Body of pancreas (tissue), 4 donors: ENCODE results near the gene RGS17.

Experiments used
- POLR2A ChIP-seq, 3 donors: fragments of 450-650 bp; IDR thresholded peaks; one replicate each; pipeline ENCODE4 v1.6.1; 2016; ENCODE audit warnings: antibody characterized with exemption in 3 of 3, mild to moderate bottlenecking in 2 of 3
- TF ChIP-seq, protein P1 (sequence below), 7 experiments: fragments of 450-650 bp in 4 of 7; fragments of 200-600 bp in 3 of 7; sonication (generic) in 3 of 7; IDR thresholded peaks; one replicate each; pipeline ENCODE4 v1.5.1; 2016 to 2019; ENCODE audit warnings: antibody characterized with exemption in 7 of 7

DNA sequence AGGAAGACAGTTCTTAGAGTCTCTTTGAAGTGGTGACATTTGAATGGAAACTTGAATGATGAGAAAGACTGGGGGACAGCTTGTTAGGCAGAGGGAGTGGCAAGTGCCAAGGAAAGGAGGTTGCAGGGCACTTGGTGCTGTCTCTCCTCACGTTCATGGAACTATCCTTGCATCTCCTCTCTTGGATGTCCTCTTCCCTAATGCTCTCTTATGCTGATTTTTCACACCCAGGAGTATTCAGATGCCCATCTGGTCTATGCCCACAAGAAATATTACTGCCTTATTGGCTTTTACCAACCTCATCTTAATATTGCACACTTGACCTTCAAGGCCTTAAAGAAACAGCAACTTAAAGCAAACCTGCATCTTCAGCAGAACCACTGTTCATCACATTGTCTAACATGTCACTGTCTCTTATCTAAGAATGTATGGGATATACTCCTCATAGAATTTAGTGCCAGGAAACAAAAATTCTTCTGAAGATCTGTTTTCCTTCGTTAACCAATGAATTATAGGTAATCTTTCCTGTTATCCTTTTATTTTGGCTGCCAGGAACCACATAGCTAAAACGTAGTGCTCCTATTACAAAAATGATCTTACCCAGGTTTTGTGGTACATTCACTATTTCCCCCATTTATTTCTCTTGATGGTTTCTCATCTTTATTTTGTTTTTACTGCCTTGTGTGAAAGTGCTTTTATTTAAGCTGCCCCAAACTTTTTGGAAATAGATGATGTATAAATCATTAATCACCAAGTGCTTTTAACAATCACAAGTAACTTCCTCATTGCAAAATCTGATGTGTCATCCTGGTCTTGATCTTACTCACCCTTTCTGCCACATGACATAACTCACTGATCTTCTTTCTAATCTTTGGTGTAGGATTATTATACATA is 12.8 kb downstream of the RGS17 start:
- TF ChIP-seq, protein P1, sequence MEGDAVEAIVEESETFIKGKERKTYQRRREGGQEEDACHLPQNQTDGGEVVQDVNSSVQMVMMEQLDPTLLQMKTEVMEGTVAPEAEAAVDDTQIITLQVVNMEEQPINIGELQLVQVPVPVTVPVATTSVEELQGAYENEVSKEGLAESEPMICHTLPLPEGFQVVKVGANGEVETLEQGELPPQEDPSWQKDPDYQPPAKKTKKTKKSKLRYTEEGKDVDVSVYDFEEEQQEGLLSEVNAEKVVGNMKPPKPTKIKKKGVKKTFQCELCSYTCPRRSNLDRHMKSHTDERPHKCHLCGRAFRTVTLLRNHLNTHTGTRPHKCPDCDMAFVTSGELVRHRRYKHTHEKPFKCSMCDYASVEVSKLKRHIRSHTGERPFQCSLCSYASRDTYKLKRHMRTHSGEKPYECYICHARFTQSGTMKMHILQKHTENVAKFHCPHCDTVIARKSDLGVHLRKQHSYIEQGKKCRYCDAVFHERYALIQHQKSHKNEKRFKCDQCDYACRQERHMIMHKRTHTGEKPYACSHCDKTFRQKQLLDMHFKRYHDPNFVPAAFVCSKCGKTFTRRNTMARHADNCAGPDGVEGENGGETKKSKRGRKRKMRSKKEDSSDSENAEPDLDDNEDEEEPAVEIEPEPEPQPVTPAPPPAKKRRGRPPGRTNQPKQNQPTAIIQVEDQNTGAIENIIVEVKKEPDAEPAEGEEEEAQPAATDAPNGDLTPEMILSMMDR (IDR thresholded peaks at IDR 0.05) = no peak
- no peak for TF ChIP-seq POLR2A (IDR thresholded peaks at IDR 0.05)
